Bronchus fibroblast of lung (primary cell): ENCODE measurements around the gene STX11. TPM values are rescaled to one million over a fixed set of nuclear protein-coding genes. Genes with fewer than 3 reads are reported as not detected.

Source experiments
- total RNA-seq: library from RNA; depleted of rRNA; stranded (reverse); fragments of >200 nt; gene quantifications from 2 replicates; pipeline ENCODE4 v1.2.3, GENCODE V29; 2015

The STX11 gene
- total RNA-seq: 0.50 and 1.2 TPM in 2 replicates

GRCh38 chr6:144149894-144150709, at the start of gene STX11:
STX11 (plus strand) TSS chr6:144150517; CDS start chr6:144186628, 36,111 bp downstream.

Other genes with a start within 250 kb of the STX11 start
- 8.9 and 11.6 TPM in 2 replicates for gene PLAGL1, start 142.3 kb upstream of the STX11 start, total RNA-seq
- gene SF3B5, start 54.9 kb upstream of the STX11 start, total RNA-seq: 322 and 349 TPM in 2 replicates
- gene UTRN, start 134.8 kb downstream of the STX11 start, total RNA-seq: 21.3 and 38.8 TPM in 2 replicates